Vagina (tissue), 2 donors: ENCODE results near the gene CCDC9B.

Experiments
- CTCF ChIP-seq, 3 experiments: fragments of 450-650 bp in 2 of 3; fragments of 200-600 bp in 1 of 3; sonication (generic) in 1 of 3; IDR thresholded peaks; one replicate each; pipeline ENCODE4 v1.5.1; 2017 to 2019; ENCODE audit warnings: antibody characterized with exemption in 3 of 3, mild to moderate bottlenecking in 2 of 3, moderate library complexity in 2 of 3
- POLR2AphosphoS5 ChIP-seq, 2 donors: sonication (generic); formaldehyde crosslinking; IDR thresholded peaks; one replicate each; pipeline ENCODE4 v1.9.0; 2017; ENCODE audit warnings: antibody characterized with exemption in 2 of 2, mild to moderate bottlenecking in 2 of 2, low read depth in 1 of 2; ENCODE audit not compliant: insufficient read depth in 1 of 2

- TF ChIP-seq CTCF (IDR thresholded peaks at IDR 0.05) (no peak), POLR2AphosphoS5 (IDR thresholded peaks at IDR 0.05; ENCODE audit: insufficient read depth in 1 of 2, low read depth in 1 of 2) (no peak)
Measured at GRCh38 chr15:40313531-40314398, 27.0 kb downstream of the CCDC9B start.
